Spinal cord (tissue), 10 donors: Measurements from ENCODE around the gene CSNK2B. TPM values are rescaled to one million over a fixed set of nuclear protein-coding genes. Genes with fewer than 3 reads are reported as not detected.

ENCODE experiments used
- DNase-seq, 6 donors: peaks; one replicate each; pipeline versions ENCODE4 v3.0.0 to v3.0.0-alpha.2; 2013 to 2015; ENCODE audit warnings: low spot score in 6 of 6, low read depth in 4 of 6
- H3K27ac ChIP-seq: one replicate; pipeline ENCODE4 v1.5.1; 2013; ENCODE audit warnings: low read depth, low read length, control low read depth
- H3K27me3 ChIP-seq: one replicate; pipeline ENCODE4 v1.6.1; 2013; ENCODE audit warnings: low read length; ENCODE audit not compliant: control insufficient read depth, insufficient read depth
- H3K36me3 ChIP-seq: one replicate; pipeline ENCODE4 v1.6.1; 2013; ENCODE audit warnings: low read length; ENCODE audit not compliant: control insufficient read depth, insufficient read depth
- H3K4me1 ChIP-seq: one replicate; pipeline ENCODE4 v1.6.1; 2013; ENCODE audit warnings: low read length; ENCODE audit not compliant: control insufficient read depth, insufficient read depth
- H3K4me3 ChIP-seq: one replicate; pipeline ENCODE4 v1.5.1; 2013; ENCODE audit warnings: low read depth, low read length, control low read depth
- H3K9me3 ChIP-seq: one replicate; pipeline ENCODE4 v1.6.1; 2013; ENCODE audit warnings: low read length; ENCODE audit not compliant: control insufficient read depth, insufficient read depth
- WGBS: methylation state at CpG from one replicate; pipeline ENCODE4 v1.1.5; 2013; ENCODE audit warnings: missing lambda C conversion rate; ENCODE audit not compliant: insufficient coverage; 5-methylcytosine and 5-hydroxymethylcytosine counted together
- long read RNA-seq, 4 donors: transcript quantifications; one replicate each; lab custom pipeline, GENCODE V29; 2026
- polyA plus RNA-seq, 2 donors: library from polyadenylated mRNA; unstranded; fragments of 120-200 nt; gene quantifications; one replicate each; pipeline ENCODE4 v1.2.1, GENCODE V29; 2013; ENCODE audit not compliant: insufficient read length in 2 of 2
- total RNA-seq, 2 donors: library from RNA; depleted of rRNA in 1 of 2; stranded (reverse); fragments of 120-200 nt in 1 of 2; fragments of >200 nt in 1 of 2; gene quantifications; one replicate each; pipeline versions ENCODE4 v1.2.3 to v1.2.4, GENCODE V29; 2013 to 2014
- donor health status: healthy.

Gene CSNK2B
- total RNA-seq (100 to 1,000 TPM in 1 of 2 donors, 10 to 100 TPM in 1; 54.3 to 183 TPM), polyA plus RNA-seq (100 to 1,000 TPM; 213 to 215 TPM)
- long read RNA-seq, donor 1, transcript CSNK2B-203 (7 exons, 948 nt) = major isoform, 74 of 88 reads
- long read RNA-seq, donor 1, partial matches to known transcripts = 11 of 88 reads
- long read RNA-seq, donor 1, other reads (novel, unspliced or antisense) = 0 of 88 reads
- long read RNA-seq, donor 2, transcript CSNK2B-203 (7 exons, 948 nt) = major isoform, 51 of 53 reads
- long read RNA-seq, donor 2, partial matches to known transcripts = 0 of 53 reads
- long read RNA-seq, donor 2, other reads (novel, unspliced or antisense) = 0 of 53 reads
- long read RNA-seq, donor 3, transcript CSNK2B-203 (7 exons, 948 nt) = major isoform, 47 of 58 reads
- long read RNA-seq, donor 3, partial matches to known transcripts = 8 of 58 reads
- long read RNA-seq, donor 3, other reads (novel, unspliced or antisense) = 0 of 58 reads
- long read RNA-seq, donor 4, transcript CSNK2B-203 (7 exons, 948 nt) = major isoform, 68 of 83 reads
- long read RNA-seq, donor 4, partial matches to known transcripts = 6 of 83 reads
- long read RNA-seq, donor 4, other reads (novel, unspliced or antisense) = 5 of 83 reads

DNA sequence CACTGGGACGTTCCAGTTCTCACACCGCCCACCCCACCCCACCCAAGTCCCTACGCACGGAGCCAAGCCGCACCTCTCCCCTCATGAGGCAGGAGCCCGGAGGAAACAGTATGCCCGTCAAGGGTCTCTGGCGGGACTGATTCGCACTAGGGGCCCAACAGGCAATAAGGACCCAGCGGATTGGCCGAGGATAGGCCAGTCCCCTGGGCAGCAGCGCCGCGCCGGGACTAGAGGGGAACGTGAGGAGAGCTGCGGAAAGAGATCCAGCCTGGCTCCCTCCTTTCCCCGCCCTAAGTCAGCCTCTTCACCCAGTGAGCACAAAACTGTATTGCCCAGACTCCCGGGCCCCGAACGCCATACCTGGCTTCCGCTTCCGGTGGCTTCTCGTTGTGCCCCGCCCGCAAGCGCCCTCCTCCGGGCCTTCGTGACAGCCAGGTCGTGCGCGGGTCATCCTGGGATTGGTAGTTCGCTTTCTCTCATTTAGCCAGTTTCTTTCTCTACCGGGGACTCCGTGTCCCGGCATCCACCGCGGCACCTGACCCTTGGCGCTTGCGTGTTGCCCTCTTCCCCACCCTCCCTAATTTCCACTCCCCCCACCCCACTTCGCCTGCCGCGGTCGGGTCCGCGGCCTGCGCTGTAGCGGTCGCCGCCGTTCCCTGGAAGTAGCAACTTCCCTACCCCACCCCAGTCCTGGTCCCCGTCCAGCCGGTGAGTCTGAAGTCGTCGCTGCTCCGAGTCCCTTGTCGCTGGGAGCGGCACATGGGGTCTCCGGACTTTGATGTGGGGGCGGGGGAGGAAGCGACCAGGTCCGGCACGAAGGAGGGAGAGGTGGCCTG lies at the start of gene CSNK2B:
Gene CSNK2B, plus strand, starts transcription at position 580 of the 836 bp plus-strand sequence. CDS start 752 bp downstream, outside the sequence.
- DNase-seq = peak; percentile 89 to 100 (median 96)
- Histone ChIP-seq H3K4me1 (peaks cover 43% of the 10 kb centered on the region), H3K4me3 (peak within 1 kb of the TSS; percentile 93), H3K27ac (peak within 1 kb of the TSS; percentile 99), H3K27me3 (no peaks in the 10 kb centered on the region), H3K36me3 (peaks cover 57% of the 10 kb centered on the region), H3K9me3 (no peaks in the 10 kb centered on the region)
- under 1% methylated on average over 57 of the region's 63 CpGs for WGBS

DNA sequence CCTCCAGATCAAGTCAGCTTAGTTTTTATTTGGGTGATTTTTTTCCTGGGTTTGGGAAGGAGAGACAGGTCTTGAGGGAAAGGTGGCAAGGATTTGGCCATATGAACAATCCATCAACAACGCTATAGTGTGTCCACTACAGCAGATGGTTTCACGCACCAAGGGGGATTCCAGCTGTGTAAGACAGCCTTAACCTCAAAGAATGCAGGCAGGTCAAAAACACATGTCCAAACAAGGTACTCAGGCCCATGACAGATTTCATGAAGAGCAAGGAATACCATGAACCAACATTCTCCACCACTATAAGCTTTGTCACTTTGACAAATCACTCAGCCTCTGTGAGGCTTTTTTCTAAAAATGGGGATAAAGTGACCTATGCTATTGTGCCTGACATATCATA lies 48.9 kb upstream of the CSNK2B start:
- Histone ChIP-seq H3K36me3 (no peaks in the 10 kb centered on the region), H3K4me1 (peaks cover 7% of the 10 kb centered on the region), H3K4me3 (no peak overlapping the region), H3K27ac (no peak overlapping the region), H3K9me3 (no peaks in the 10 kb centered on the region), H3K27me3 (no peaks in the 10 kb centered on the region)
- WGBS = 50% methylated on average over 1 of the region's 2 CpGs
- no peak for DNase-seq

DNA sequence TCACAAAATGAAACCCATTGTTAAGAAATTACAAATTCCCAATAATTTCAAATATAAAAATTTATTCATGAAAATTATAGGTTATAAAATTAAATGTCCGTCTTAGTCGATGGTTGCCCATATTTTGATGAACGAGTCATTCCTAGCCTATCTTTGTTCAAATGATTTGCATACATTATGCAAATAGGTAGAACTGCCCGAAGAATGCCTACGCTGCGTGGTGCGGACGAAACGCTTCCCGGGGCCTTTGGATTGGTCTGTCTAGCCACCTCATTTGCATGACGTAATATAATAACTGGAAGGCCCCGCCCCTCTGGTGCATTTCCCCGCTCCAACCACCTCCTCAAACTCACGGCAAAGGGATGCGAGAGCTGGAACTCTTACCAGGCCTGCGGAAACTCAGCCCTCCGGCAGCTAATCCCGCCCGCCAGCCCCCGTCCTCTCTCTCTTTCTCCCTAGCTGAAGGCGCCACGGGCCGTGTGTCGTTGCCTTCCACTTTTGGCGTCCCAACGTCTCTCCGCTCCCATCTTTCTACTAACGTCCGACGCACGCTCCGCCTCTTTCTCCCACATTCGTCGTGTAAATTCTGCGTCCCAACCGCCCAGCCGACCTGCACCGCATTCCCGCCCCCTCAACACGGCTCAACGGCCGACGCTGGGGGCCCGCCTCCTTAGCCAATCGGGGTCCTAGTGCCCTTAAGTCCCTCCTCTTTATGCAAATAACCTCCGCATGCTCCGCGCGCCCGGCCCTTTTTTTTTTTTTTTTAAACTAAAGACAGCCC lies 45.9 kb upstream of the CSNK2B start:
- H3K27ac ChIP-seq = peak overlapping the region; percentile 100
- H3K4me1 ChIP-seq = peaks cover 13% of the 10 kb centered on the region
- WGBS = 0% methylated on average over 41 of the region's 50 CpGs
- peak; percentile 96 to 100 (median 97) for DNase-seq
- H3K4me3 ChIP-seq = peak overlapping the region; percentile 99
- no peaks in the 10 kb centered on the region for H3K9me3 ChIP-seq
- peaks cover 26% of the 10 kb centered on the region for H3K36me3 ChIP-seq
- H3K27me3 ChIP-seq = no peaks in the 10 kb centered on the region

DNA sequence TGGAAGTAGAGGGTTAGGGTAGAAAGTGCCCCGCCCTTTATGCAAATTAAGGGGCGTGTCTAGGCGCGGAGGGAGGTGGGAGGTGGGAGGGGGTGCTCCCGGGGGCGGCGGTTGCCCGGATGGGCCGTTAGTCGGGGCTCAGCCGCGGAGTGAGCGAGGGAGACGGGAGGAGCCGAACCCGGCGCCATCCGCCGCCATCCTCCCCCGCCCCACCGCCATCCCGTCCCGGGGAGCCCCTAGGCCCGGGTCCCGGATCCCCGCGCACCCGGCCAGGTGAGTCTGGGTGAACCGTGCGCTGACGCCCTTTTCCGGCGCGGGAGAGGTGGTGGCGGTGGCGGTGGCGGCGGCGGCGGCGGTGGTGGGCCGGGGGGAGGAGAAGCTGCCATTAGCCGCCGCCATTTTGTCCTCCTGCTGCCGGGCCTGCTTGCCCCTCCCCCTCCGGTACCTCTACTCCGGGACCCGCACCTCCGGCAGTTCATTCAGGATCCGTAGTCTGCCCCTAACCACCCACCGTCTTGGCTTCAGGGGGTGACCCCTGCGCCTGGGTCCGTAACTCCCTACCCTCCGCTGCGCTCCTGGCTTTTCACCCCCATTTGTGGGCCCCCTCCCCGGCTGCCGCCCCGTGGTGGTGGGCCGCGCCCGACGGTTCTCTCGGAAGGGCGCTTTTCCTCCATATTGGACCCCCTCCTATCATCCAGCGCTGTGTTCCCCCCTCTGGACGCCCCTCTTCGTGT lies 45.1 kb upstream of the CSNK2B start, which contains the start of gene PRRC2A:
Gene PRRC2A, plus strand, starts transcription at position 130 of the 734 bp plus-strand sequence. CDS start 2,075 bp downstream, outside the sequence.
- no peaks in the 10 kb centered on the region for H3K9me3 ChIP-seq
- H3K27me3 ChIP-seq = no peaks in the 10 kb centered on the region
- WGBS = under 1% methylated on average over 53 of the region's 67 CpGs
- peak in 5 of 6 donors; percentile 22 to 92 (median 62) for DNase-seq
- peak within 1 kb of the TSS; percentile 100 for H3K27ac ChIP-seq
- peak within 1 kb of the TSS; percentile 99 for H3K4me3 ChIP-seq
- H3K4me1 ChIP-seq = peaks cover 13% of the 10 kb centered on the region
- peaks cover 33% of the 10 kb centered on the region for H3K36me3 ChIP-seq

DNA sequence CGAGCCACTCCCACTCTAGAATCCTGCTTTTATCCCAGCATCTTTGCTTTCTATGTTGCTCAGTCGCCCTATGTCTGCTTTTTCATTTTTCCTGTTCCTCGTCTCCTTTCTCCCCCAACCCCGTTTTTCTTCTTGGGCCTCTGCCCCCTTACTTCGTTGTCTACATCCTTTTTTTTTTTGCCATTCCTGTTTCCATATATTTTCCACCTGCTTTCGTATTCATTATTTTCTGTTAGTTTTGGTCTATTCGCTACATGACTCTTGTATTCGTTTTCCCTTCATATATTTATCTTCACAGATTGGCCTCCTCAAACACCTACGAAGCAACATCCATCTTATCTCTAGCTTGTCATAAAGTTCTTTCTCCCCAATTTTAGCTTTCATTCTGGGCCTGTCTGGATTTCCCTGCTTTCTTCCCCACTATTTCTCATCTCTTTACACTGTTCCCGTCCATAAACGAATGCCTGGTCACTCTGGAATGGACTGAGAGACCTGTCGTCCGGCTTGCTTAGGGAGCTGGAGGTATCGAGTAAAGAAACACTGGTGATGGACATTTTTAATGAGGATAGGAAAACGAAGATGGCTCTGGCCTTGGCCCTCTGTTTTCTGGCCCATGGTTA lies 44.5 kb upstream of the CSNK2B start:
- Histone ChIP-seq H3K4me3 (peak overlapping the region; percentile 99), H3K9me3 (no peaks in the 10 kb centered on the region), H3K27ac (peak overlapping the region; percentile 100), H3K27me3 (no peaks in the 10 kb centered on the region), H3K36me3 (peaks cover 40% of the 10 kb centered on the region), H3K4me1 (peaks cover 13% of the 10 kb centered on the region)
- 3% methylated on average over 12 of the region's 15 CpGs for WGBS
- peak in 3 of 6 donors; percentile 3 to 19 (median 5) for DNase-seq

DNA sequence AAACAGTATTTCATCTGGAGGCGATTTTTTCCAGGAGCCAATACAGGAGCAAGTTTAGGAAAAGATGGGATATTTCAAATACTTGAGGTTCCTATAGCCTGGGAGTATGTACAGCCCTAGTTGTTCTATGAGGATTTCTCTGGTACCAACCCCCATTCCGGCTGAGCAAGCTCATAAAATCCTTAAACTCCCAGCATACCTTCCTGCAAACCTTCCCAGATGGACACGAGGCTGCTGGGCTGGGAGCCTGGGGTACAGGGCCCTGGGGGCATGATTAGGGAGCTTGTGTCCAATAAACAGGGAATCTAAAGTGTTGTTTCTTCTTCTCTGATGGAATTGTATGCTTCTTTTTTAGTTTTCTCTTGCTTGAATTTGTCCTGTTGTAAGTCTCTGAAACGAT lies 43.9 kb upstream of the CSNK2B start:
- H3K27ac ChIP-seq = peak overlapping the region; percentile 100
- peak overlapping the region; percentile 99 for H3K4me3 ChIP-seq
- 29% methylated on average over 1 of the region's 4 CpGs for WGBS

DNA sequence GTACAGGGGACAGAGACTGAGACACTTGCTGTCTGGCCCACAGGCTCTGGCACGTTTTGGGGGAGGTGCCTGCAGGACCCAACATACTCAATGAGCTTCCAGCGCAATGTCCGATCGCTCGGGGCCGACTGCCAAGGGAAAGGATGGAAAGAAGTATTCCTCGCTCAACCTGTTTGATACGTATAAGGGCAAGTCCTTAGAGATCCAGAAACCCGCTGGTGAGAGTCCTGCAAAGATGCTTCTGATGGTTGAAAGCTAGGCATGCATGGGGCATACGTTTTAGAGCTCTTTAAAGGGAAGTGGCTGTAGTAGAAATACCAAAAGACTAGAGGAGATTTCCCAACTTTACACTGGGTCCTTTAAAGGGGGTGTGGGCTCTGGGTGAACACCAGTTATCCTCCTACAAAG lies 43.2 kb upstream of the CSNK2B start:
- peaks cover 53% of the 10 kb centered on the region for H3K36me3 ChIP-seq
- no peaks in the 10 kb centered on the region for H3K27me3 ChIP-seq
- H3K9me3 ChIP-seq = no peaks in the 10 kb centered on the region
- 60% methylated on average over 4 of the region's 10 CpGs for WGBS
- peak overlapping the region; percentile 99 for H3K4me3 ChIP-seq
- H3K27ac ChIP-seq = no peak overlapping the region
- peaks cover 13% of the 10 kb centered on the region for H3K4me1 ChIP-seq
- no peak for DNase-seq

More for the DNA sequence above, 43.9 kb upstream of the CSNK2B start:
- no peak for DNase-seq
- no peaks in the 10 kb centered on the region for H3K9me3 ChIP-seq
- peaks cover 13% of the 10 kb centered on the region for H3K4me1 ChIP-seq
- no peaks in the 10 kb centered on the region for H3K27me3 ChIP-seq
- peaks cover 46% of the 10 kb centered on the region for H3K36me3 ChIP-seq

DNA sequence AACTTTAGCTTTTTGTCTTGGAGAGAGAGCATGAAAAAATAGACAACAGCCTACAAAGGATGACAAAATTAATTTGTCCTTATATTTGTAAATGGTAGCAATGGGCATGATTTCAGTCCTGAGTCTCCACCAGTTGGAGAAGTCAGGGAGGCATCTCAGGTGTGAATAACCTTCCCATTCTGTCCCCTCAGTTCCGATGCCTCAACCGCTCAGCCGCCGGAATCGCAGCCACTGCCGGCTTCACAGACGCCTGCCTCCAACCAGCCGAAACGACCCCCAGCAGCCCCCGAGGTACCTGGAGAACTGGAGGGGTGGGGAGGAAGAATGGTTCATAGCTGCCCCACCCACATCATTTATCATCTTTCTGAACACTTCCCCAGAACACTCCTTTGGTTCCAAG lies 41.8 kb upstream of the CSNK2B start:
- H3K27ac ChIP-seq = no peak overlapping the region
- no peak for DNase-seq
- no peaks in the 10 kb centered on the region for H3K9me3 ChIP-seq
- H3K27me3 ChIP-seq = no peaks in the 10 kb centered on the region
- peaks cover 13% of the 10 kb centered on the region for H3K4me1 ChIP-seq
- no peak overlapping the region for H3K4me3 ChIP-seq
- H3K36me3 ChIP-seq = peaks cover 66% of the 10 kb centered on the region
- no CpG with 5 or more reads among the region's 10 CpGs for WGBS
